GM18909 (cell line): ENCODE measurements around the gene IFT57.

ENCODE experiments used
- ATAC-seq: cut with Tn5 transposase; IDR thresholded peaks from one replicate; pipeline ENCODE4 v1.9.1; 2021; ENCODE audit warnings: mild to moderate bottlenecking; ENCODE audit not compliant: unreplicated experiment, poor library complexity

The IFT57 gene

DNA sequence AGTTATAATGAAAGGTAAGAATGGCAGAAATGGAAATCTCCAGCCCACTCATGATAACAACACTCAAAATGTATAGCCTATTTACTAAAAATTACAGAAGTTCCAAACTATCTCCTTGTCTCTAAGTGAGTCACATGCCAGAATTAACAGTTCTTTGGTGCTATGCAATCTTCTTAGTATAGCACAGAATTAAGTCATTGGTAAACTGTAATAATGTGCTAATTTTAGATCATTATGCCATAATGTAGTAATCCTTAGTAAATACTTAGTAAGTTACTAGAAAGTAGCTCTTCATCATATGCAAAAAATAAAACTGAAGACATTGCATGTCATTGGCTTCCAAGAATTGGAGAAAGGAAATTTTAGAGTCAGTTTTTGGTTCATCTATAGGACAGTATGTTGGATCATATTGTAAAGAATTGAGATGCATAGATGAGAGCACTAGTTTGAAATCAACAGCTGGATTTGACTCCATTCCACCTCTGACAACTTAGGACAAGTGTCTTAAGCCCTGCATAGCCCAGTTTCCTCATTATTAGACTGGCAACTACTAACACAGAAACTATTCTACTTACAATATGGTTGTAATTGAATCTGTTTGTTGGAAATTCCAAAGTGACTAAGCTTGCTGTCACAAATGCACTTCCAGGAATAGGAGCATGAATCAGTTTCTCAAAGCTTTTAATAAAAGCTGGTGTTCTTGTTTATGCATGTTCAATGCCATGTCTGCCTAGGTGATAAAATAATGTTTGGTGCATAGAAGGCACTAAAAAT lies 91.3 kb downstream of the IFT57 start:
- ATAC-seq = no peak

GRCh38 chr3:108130236-108130635 lies 92.0 kb downstream of the IFT57 start:
- ATAC-seq = no peak

GRCh38 chr3:108127301-108127988 lies 94.8 kb downstream of the IFT57 start:
- peak; percentile 14 for ATAC-seq

DNA sequence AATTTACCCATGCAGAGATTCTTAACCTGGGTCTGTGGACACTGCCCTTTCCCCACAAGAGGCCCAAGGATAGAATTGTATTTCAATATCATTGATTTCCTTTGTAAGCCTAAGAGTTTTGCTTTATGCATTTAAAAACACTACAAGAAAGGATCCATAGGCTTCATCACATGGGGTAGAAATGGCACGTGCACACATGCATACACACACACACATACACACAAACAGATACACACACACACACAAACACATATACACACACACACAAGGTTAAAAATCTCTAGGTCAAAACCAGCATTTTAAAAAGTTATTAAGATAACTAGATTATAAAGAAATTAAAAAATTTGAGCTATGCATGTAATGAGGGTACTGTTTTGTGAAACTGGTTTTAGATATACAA lies 95.9 kb downstream of the IFT57 start:
- ATAC-seq = no peak

- ATAC-seq = peak; percentile 65
These were observed 96.6 kb downstream of the IFT57 start for GRCh38 chr3:108125550-108126071.

DNA sequence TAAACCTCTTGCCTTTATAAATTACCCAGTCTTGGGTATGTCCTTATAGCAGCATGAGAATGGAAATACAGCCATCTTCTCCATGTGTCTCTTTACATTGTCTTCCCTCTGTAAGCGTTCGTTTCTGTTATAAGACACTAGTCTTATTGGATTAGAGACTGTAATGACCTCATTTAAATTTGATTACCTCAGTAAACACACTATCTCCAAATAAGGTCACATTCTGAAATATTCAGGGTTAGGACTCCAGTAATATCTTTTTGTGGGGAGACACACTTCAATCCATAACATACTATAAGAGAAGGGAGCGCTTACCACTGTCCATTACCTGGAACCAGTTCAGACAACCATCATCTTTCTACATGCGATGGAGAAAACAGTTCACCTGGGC lies 97.1 kb downstream of the IFT57 start:
- ATAC-seq = no peak

GRCh38 chr3:108124337-108125152 lies 97.7 kb downstream of the IFT57 start:
- peak; percentile 83 for ATAC-seq

DNA sequence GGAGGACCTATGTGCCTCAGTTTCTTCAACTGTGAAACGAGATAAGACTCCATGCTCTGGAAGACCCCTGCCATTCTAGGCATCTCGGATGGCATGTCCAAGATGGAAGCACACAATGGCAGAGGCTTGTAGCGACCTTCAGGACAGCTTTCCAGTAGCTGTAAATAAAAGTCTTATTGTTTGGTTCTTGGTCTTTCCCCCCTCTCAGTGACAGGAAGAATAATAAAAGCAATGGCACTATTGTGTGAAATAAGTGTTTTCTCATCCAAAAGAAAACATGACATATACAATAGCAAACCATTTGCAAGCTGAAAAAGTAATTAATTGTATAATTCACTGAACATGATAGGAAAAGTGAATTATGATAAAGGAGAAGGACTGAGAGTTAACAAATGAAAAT lies 98.9 kb downstream of the IFT57 start:
- no peak for ATAC-seq

DNA sequence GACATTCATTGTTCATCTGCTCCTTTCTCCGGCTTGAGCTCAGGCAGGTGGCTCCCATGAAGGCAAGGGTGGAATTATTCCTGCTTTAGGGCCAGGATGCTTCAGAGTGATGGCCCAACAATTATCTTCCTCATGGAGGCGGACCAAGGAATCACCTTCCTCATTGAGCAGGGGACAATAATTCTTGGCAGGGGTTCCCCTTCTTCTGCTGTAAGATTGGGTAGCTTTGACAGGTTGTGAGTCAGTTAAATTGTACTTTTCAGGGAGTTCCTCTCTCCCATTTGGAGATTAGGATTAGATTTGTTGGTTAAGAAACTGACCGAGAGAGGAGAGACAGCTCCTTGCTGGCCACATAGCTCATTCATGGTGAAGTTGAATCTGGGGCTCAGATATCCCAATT lies 99.9 kb downstream of the IFT57 start:
- no peak for ATAC-seq

DNA sequence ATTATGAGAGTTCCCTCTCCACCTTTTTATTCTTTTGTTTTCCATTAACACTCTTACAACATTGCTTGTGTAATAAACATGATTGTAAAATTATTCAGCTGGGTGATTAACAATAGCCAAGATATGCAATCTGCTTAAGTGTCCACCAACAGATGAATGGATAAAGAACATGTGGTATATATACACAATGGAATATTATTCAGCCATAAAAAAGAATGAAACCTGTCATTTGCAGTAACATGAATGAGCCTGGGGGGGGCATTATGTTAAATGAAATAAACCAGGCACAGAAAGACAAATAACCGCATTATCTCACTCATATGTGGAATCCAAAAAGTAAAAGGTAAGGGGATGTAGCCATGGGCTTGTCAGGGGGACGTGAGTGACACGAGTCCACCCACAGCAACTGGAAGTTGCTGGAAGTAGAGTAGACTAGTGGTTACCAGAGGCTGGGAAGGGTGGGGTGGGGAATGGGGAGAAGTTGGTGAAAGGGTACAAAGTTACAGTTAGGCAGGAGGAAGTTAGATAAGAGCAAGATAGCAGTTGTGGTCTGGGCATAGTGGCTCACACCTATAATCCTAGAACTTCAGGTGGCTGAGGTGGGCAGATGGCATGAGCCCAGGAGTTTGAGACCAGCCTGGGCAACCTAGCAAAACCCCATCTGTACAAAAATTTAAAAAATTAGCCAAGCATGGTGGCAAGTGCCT lies 102.7 kb downstream of the IFT57 start:
- no peak for ATAC-seq

- no peak for ATAC-seq
These were observed 104.0 kb downstream of the IFT57 start for GRCh38 chr3:108118038-108118768.

- peak; percentile 50 for ATAC-seq
These were observed 104.9 kb downstream of the IFT57 start for GRCh38 chr3:108117241-108117775.

- no peak for ATAC-seq
These were observed 107.7 kb downstream of the IFT57 start for GRCh38 chr3:108114423-108115065.

DNA sequence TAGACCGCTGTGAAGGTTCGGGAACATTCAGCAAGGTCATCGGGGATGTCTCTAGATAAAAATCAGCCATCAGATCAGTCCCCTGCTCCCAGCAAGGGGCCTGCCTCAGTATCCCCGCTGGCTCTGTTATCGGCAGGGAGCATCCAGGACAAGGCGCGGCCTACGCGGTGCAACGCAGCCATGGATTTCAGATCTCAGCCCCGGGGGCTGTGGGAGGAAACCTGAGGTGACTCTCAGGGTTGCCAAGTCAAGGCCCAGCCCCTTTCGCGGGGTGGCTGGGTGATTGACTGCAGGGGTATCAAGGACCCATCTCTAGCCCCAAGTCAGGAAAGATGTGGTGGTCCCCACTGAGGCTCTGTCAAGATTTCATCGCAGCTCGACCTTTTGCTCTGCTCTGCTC lies 108.2 kb downstream of the IFT57 start:
- ATAC-seq = no peak

GRCh38 chr3:108110934-108111333 lies 111.3 kb downstream of the IFT57 start:
- no peak for ATAC-seq
